HepG2 (cell line): ENCODE measurements around the gene ROS1.

Source experiments
- ATF2 ChIP-seq: sonication (generic); formaldehyde crosslinking; IDR thresholded peaks from 2 replicates; pipeline ENCODE4 v1.4.0; 2020; ENCODE audit warnings: missing genetic modification reagents
- DNMT3B ChIP-seq: conservative IDR thresholded peaks from 2 replicates; pipeline ENCODE4 v1.6.1; 2016; ENCODE audit warnings: missing biosample characterization, control low read depth
- NBN ChIP-seq: fragments of 450-650 bp; conservative IDR thresholded peaks from 2 replicates; pipeline ENCODE4 v1.6.1; 2017
- POLR2AphosphoS5 ChIP-seq: IDR thresholded peaks from 2 replicates; pipeline ENCODE4 v1.6.1; 2012; ENCODE audit warnings: low read depth, low read length
- TAF1 ChIP-seq: sonication (generic); formaldehyde crosslinking; IDR thresholded peaks from 2 replicates; pipeline ENCODE4 v1.4.0; 2020; ENCODE audit warnings: missing genetic modification reagents
- ZBTB26 ChIP-seq: IDR thresholded peaks from 2 replicates; pipeline ENCODE4 v1.6.1; 2016; ENCODE audit warnings: missing compliant biosample characterization, missing genetic modification reagents, borderline replicate concordance
- ZNF292 ChIP-seq: sonication (generic); formaldehyde crosslinking; IDR thresholded peaks from 2 replicates; pipeline ENCODE4 v1.8.1; 2022; ENCODE audit warnings: mild to moderate bottlenecking, low read depth, missing genetic modification reagents, borderline replicate concordance
- ZNF354B ChIP-seq: sonication (generic); formaldehyde crosslinking; IDR thresholded peaks from 2 replicates; pipeline ENCODE4 v1.8.0; 2022; ENCODE audit warnings: mild to moderate bottlenecking, missing genetic modification reagents
- ZNF839 ChIP-seq: sonication (generic); formaldehyde crosslinking; IDR thresholded peaks from 2 replicates; pipeline ENCODE4 v1.4.0; 2020; ENCODE audit warnings: missing genetic modification reagents, mild to moderate bottlenecking, borderline replicate concordance

- TF ChIP-seq TAF1 (no peak), ZNF292 (no peak), ZBTB26 (CRISPR knock-in tag) (no peak), ZNF839 (CRISPR knock-in tag) (no peak), NBN (no peak), POLR2AphosphoS5 (no peak), DNMT3B (CRISPR knock-in tag) (no peak), ATF2 (CRISPR knock-in tag) (no peak), ZNF354B (CRISPR knock-in tag) (no peak)
Measured at GRCh38 chr6:117401799-117402198, 23.9 kb downstream of the ROS1 start.
